Stimulated activated CD4-positive, alpha-beta T cell treated with anti-CD3 and anti-CD28 coated beads, Interleukin-15, amount 100 ng/mL, for 24 hours (primary cell): ENCODE measurements around the gene GTF2IRD1.
"Not testable (repeated sequence)": the region's sequence is repeated elsewhere in the genome, so short reads cannot be mapped to it uniquely, and the experiment has no call there.

Experiments used
- DNase-seq: peaks from one replicate; pipeline ENCODE4 v3.0.0-alpha.2; 2020

The GTF2IRD1 gene

GRCh38 chr7:74453322-74454011 lies at the start of gene GTF2IRD1:
GTF2IRD1 (plus strand) TSS chr7:74453906; CDS start chr7:74508081, 54,175 bp downstream.
- DNase-seq, result peak; percentile 71

GRCh38 chr7:74404388-74404700 lies 49.4 kb upstream of the GTF2IRD1 start:
- DNase-seq, result no peak

- DNase-seq, result no peak
These were observed 49.0 kb upstream of the GTF2IRD1 start for GRCh38 chr7:74404741-74405140.

- peak; percentile 19 for DNase-seq
These were observed 48.4 kb upstream of the GTF2IRD1 start for GRCh38 chr7:74405191-74405898.

GRCh38 chr7:74405899-74406512 lies 47.7 kb upstream of the GTF2IRD1 start:
- no peak for DNase-seq

GRCh38 chr7:74407958-74408357 lies 45.7 kb upstream of the GTF2IRD1 start:
- DNase-seq, result no peak

- DNase-seq, result no peak
These were observed 44.1 kb upstream of the GTF2IRD1 start for GRCh38 chr7:74409571-74409970.

- DNase-seq, result no peak
These were observed 42.9 kb upstream of the GTF2IRD1 start for GRCh38 chr7:74410772-74411171.

- DNase-seq, result not testable (repeated sequence)
These were observed 42.1 kb upstream of the GTF2IRD1 start for GRCh38 chr7:74411571-74411970.

- DNase-seq, result no peak
These were observed 41.6 kb upstream of the GTF2IRD1 start for GRCh38 chr7:74412056-74412455.

- DNase-seq, result no peak
These were observed 41.1 kb upstream of the GTF2IRD1 start for GRCh38 chr7:74412603-74413002.

GRCh38 chr7:74414595-74415333 lies 38.9 kb upstream of the GTF2IRD1 start:
- DNase-seq, result not testable (repeated sequence)

- peak; percentile 60 for DNase-seq
These were observed 36.2 kb upstream of the GTF2IRD1 start for GRCh38 chr7:74417419-74417971.

- DNase-seq, result no peak
These were observed 35.6 kb upstream of the GTF2IRD1 start for GRCh38 chr7:74418076-74418475.

- DNase-seq, result no peak
These were observed 35.2 kb upstream of the GTF2IRD1 start for GRCh38 chr7:74418538-74418937.

- DNase-seq, result not testable (repeated sequence)
These were observed 34.5 kb upstream of the GTF2IRD1 start for GRCh38 chr7:74419232-74419631.

GRCh38 chr7:74420006-74420405 lies 33.7 kb upstream of the GTF2IRD1 start:
- no peak for DNase-seq

- no peak for DNase-seq
These were observed 29.3 kb upstream of the GTF2IRD1 start for GRCh38 chr7:74424291-74424880.

GRCh38 chr7:74428023-74428422 lies 25.7 kb upstream of the GTF2IRD1 start:
- DNase-seq, result no peak

- DNase-seq, result no peak
These were observed 24.5 kb upstream of the GTF2IRD1 start for GRCh38 chr7:74429153-74429747.

- not testable (repeated sequence) for DNase-seq
These were observed 23.3 kb upstream of the GTF2IRD1 start for GRCh38 chr7:74430409-74430808.

- DNase-seq, result no peak
These were observed 22.7 kb upstream of the GTF2IRD1 start for GRCh38 chr7:74430961-74431466.
